ENCODE results near the gene TMEM143. TPM values are rescaled to one million over a fixed set of nuclear protein-coding genes. Genes with fewer than 3 reads are reported as not detected.

Gene TMEM143
- total and polyA plus RNA-seq, 2 of the 8 experiments (the other 6 are each of a cell fraction or from before 2014, with no cell fraction given): 14.2 to 19.1 TPM

GRCh38 chr19:48348737-48349136 lies 15.0 kb downstream of the TMEM143 start:
- Histone ChIP-seq H3K27ac (ENCODE audit: low read depth, low read length) (no peak overlapping the region), H2AFZ (ENCODE audit: low read length) (no peak overlapping the region), H3K23me2 (ENCODE audit: low read depth, low read length) (no peaks in the 10 kb centered on the region), H4K8ac (ENCODE audit: extremely low read depth, insufficient read depth, low read length) (no peak overlapping the region), H3K27me3 (replicated peaks in 1 of 4; ENCODE audit: control insufficient read depth in 3 of 4, extremely low read depth in 1 of 4, insufficient read depth in 3 of 4, low read length in 3 of 4) (no peaks in the 10 kb centered on the region), H4K91ac (replicated peaks; ENCODE audit: insufficient read length, low read length) (no peak overlapping the region), H3K4me2 (ENCODE audit: insufficient read depth in 1 of 2, low read depth in 2 of 2, low read length in 2 of 2) (no peak overlapping the region), H3K18ac (ENCODE audit: extremely low read depth, low read length) (no peak overlapping the region), H3K36me3 (ENCODE audit: control insufficient read depth in 2 of 4, insufficient read depth in 4 of 4, low read length in 3 of 4) (no peaks in the 10 kb centered on the region), H2BK12ac (ENCODE audit: low read depth, low read length) (no peak overlapping the region), H3K9me3 (ENCODE audit: insufficient read depth in 2 of 2, low read depth in 1 of 2, low read length in 1 of 2) (no peaks in the 10 kb centered on the region), H3K79me2 (ENCODE audit: control insufficient read depth in 1 of 2, insufficient read depth in 2 of 2, low read length in 2 of 2) (no peaks in the 10 kb centered on the region), H3K23ac (ENCODE audit: insufficient read length) (no peak overlapping the region), H2BK120ac (replicated peaks; ENCODE audit: low read depth, low read length) (no peak overlapping the region), H3K79me1 (ENCODE audit: low read depth, low read length) (no peaks in the 10 kb centered on the region), H3K4me1 (replicated peaks in 1 of 4; ENCODE audit: control insufficient read depth in 3 of 4, insufficient read depth in 4 of 4, low read length in 3 of 4) (peaks cover 0 to 2% (median 0%) of the 10 kb centered on the region in 4 experiments; a peak in 1 of 7 replicates), H3K56ac (replicated peaks; ENCODE audit: insufficient read length, low read depth, low read length) (no peak overlapping the region), H4K5ac (ENCODE audit: insufficient read length, low read depth, low read length) (no peak overlapping the region), H4K20me1 (replicated peaks in 1 of 2; ENCODE audit: control insufficient read depth in 1 of 2, insufficient read depth in 2 of 2, low read length in 2 of 2) (no peaks in the 10 kb centered on the region), H3K14ac (ENCODE audit: insufficient read length) (no peak overlapping the region), H3K4me3 (ENCODE audit: extremely low read depth in 1 of 4, insufficient read depth in 2 of 4, low read depth in 3 of 4, low read length in 4 of 4) (no peak overlapping the region), H2BK20ac (ENCODE audit: low read length) (no peak overlapping the region), H3K9ac (replicated peaks in 1 of 4; ENCODE audit: extremely low read depth in 1 of 4, low read depth in 3 of 4, low read length in 3 of 4) (no peak overlapping the region), H2AK5ac (ENCODE audit: low read depth, low read length) (no peak overlapping the region), H3K4ac (replicated peaks; ENCODE audit: insufficient read length, low read depth, low read length) (no peak overlapping the region), H2BK5ac (ENCODE audit: low read depth, low read length) (no peak overlapping the region), H2BK15ac (ENCODE audit: low read length) (no peak overlapping the region; the same call in 1 of the 2 replicates)
- ChIA-PET CTCF (ENCODE audit: partially characterized antibody) (interaction anchor here (0.7 to 3.8 kb wide), 3 partner anchors 9 to 435 kb away, joined by 3 to 29 read pairs (median 3); no protein-coding TSS in a partner anchor), POLR2A (ENCODE audit: partially characterized antibody) (no interaction called here)
- WGBS, 2 experiments (ENCODE audit: extremely low coverage in 1 of 2, insufficient coverage in 1 of 2, insufficient read length in 1 of 2, insufficient replicate concordance in 2 of 2, low coverage in 1 of 2, low lambda C conversion rate in 2 of 2, missing lambda C conversion rate in 1 of 2): 96% methylated on average over 7 of the region's 7 CpGs; no CpG with 5 or more reads in 1 of the 2 experiments
- DNase-seq (ENCODE audit: low read depth in 1 of 2, low spot score in 2 of 2) (no peak), FAIRE-seq (no peak)
- TF ChIP-seq MAX (IDR thresholded peaks at IDR 0.05): no peak
- TF ChIP-seq EP300 (IDR thresholded peaks at IDR 0.05; ENCODE audit: borderline replicate concordance in 1 of 2, low read depth in 2 of 2, low read length in 2 of 2): no peak
- no peak for TF ChIP-seq TCF12 (IDR thresholded peaks at IDR 0.05; ENCODE audit: low read depth, low read length)
- no peak for TF ChIP-seq TBP (IDR thresholded peaks at IDR 0.05; ENCODE audit: low read depth, low read length)
- no peak for TF ChIP-seq USF2 (IDR thresholded peaks at IDR 0.05; ENCODE audit: low read length)
- no peak for TF ChIP-seq SUZ12 (IDR thresholded peaks at IDR 0.05; ENCODE audit: low read length)
- no peak for TF ChIP-seq KDM1A (IDR thresholded peaks at IDR 0.05; ENCODE audit: borderline replicate concordance, low read length)
